Measurements from ENCODE around the gene SPATA6L.
"Not testable (repeated sequence)": the region's sequence is repeated elsewhere in the genome, so short reads cannot be mapped to it uniquely, and the experiment has no call there.

SPATA6L gene

GRCh38 chr9:4662108-4662988 lies 3.9 kb downstream of the SPATA6L start, which contains the start of gene PLPP6:
TSS of gene PLPP6 (plus strand) at chr9:4662294. CDS start at chr9:4662376, 82 bp downstream.
- Histone ChIP-seq H3K9ac (no peak within 1 kb of the TSS), H3K4me2 (ENCODE audit: low read length) (peak within 1 kb of the TSS; percentile 94), H3K79me2 (no peaks in the 10 kb centered on the region), H3K27me3 (ENCODE audit: control insufficient read depth, insufficient read depth, low read length) (no peaks in the 10 kb centered on the region), H3K4me1 (peaks cover 2% of the 10 kb centered on the region), H3K4me3 (ENCODE audit: low read depth, low read length) (peak within 1 kb of the TSS; percentile 77), H2AFZ (peak within 1 kb of the TSS; percentile 91), H3K9me3 (ENCODE audit: control insufficient read depth, low read length) (no peaks in the 10 kb centered on the region), H3K36me3 (ENCODE audit: control insufficient read depth, insufficient read depth, low read length) (no peaks in the 10 kb centered on the region), H3K27ac (peak within 1 kb of the TSS; percentile 64)
- TF ChIP-seq, protein P1, sequence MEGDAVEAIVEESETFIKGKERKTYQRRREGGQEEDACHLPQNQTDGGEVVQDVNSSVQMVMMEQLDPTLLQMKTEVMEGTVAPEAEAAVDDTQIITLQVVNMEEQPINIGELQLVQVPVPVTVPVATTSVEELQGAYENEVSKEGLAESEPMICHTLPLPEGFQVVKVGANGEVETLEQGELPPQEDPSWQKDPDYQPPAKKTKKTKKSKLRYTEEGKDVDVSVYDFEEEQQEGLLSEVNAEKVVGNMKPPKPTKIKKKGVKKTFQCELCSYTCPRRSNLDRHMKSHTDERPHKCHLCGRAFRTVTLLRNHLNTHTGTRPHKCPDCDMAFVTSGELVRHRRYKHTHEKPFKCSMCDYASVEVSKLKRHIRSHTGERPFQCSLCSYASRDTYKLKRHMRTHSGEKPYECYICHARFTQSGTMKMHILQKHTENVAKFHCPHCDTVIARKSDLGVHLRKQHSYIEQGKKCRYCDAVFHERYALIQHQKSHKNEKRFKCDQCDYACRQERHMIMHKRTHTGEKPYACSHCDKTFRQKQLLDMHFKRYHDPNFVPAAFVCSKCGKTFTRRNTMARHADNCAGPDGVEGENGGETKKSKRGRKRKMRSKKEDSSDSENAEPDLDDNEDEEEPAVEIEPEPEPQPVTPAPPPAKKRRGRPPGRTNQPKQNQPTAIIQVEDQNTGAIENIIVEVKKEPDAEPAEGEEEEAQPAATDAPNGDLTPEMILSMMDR (IDR thresholded peaks at IDR 0.05): peak; percentile 53

DNA sequence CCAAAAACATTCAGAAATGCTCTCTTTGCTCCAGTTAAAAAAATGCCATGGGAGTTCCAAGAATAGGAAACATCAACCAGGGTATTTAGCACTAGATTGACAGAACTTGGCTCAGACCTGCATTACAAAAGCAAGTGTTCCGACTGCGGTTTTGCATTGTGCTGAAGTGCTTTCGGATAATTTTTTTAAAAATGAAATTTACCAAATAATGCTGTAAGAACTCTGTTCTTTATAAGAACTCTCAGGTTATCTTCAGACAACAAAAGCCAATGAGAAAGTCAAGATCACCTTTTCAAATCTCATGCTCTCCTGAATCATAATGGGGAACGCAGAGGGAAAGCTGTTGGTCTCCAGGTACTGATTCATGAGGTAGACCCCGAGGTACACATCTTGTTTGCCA lies 4.7 kb downstream of the SPATA6L start:
- peak overlapping the region; percentile 64 for H3K27ac ChIP-seq
- no peaks in the 10 kb centered on the region for H3K36me3 ChIP-seq (ENCODE audit: control insufficient read depth, insufficient read depth, low read length)
- no peak overlapping the region for H3K9ac ChIP-seq
- H3K9me3 ChIP-seq (ENCODE audit: control insufficient read depth, low read length): no peaks in the 10 kb centered on the region
- H3K4me3 ChIP-seq (ENCODE audit: low read depth, low read length): peak overlapping the region; percentile 77
- H3K4me1 ChIP-seq: peaks cover 2% of the 10 kb centered on the region
- peak overlapping the region; percentile 91 for H2AFZ ChIP-seq
- no peaks in the 10 kb centered on the region for H3K79me2 ChIP-seq
- H3K4me2 ChIP-seq (ENCODE audit: low read length): peak overlapping the region; percentile 94
- TF ChIP-seq, protein P1 (IDR thresholded peaks at IDR 0.05): no peak
- no peaks in the 10 kb centered on the region for H3K27me3 ChIP-seq (ENCODE audit: control insufficient read depth, insufficient read depth, low read length)

DNA sequence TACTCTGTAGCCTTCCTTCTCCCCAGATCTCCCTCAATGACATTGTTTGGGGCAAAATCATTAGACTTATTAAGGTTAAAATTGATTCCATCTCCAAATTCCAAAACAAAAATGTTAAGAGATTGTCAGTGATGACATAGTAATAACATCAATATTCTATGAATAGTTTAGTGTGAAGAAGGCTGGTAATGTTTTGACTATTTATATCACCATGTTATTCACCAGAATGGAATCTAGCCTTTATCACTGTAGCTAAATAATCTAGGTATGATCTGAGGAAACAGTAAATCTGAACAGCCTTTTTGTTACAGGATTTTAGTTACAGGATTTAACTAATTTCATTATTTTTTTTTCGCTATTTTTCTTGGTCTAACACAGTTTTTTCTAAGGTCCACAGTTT lies 5.1 kb downstream of the SPATA6L start:
- H3K27me3 ChIP-seq (ENCODE audit: control insufficient read depth, insufficient read depth, low read length): no peaks in the 10 kb centered on the region
- TF ChIP-seq, protein P1 (IDR thresholded peaks at IDR 0.05): no peak
- H3K79me2 ChIP-seq: no peaks in the 10 kb centered on the region
- no peak overlapping the region for H2AFZ ChIP-seq
- H3K9ac ChIP-seq: no peak overlapping the region
- H3K4me2 ChIP-seq (ENCODE audit: low read length): no peak overlapping the region
- no peaks in the 10 kb centered on the region for H3K9me3 ChIP-seq (ENCODE audit: control insufficient read depth, low read length)
- H3K4me3 ChIP-seq (ENCODE audit: low read depth, low read length): no peak overlapping the region
- no peak overlapping the region for H3K27ac ChIP-seq
- no peaks in the 10 kb centered on the region for H3K36me3 ChIP-seq (ENCODE audit: control insufficient read depth, insufficient read depth, low read length)
- H3K4me1 ChIP-seq: peaks cover 2% of the 10 kb centered on the region

DNA sequence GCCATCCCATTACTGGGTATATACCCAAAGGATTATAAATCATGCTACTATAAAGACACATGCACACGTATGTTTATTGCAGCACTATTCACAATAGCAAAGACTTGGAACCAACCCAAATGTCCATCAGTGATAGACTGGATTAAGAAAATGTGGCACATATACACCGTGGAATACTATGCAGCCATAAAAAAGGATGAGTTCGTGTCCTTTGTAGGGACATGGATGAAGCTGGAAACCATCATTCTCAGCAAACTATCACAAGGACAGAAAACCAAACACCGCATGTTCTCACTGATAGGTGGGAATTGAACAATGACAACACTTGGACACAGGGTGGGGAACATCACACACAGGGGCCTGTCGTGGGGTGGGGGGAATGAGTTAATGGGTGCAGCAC lies 5.6 kb downstream of the SPATA6L start:
- not testable (repeated sequence) for H3K9me3 ChIP-seq (ENCODE audit: control insufficient read depth, low read length); H3K4me3 ChIP-seq (ENCODE audit: low read depth, low read length); H2AFZ ChIP-seq; H3K27me3 ChIP-seq (ENCODE audit: control insufficient read depth, insufficient read depth, low read length); H3K27ac ChIP-seq; H3K4me2 ChIP-seq (ENCODE audit: low read length); H3K36me3 ChIP-seq (ENCODE audit: control insufficient read depth, insufficient read depth, low read length); H3K4me1 ChIP-seq; H3K9ac ChIP-seq; H3K79me2 ChIP-seq

GRCh38 chr9:4657426-4658159 lies 8.7 kb downstream of the SPATA6L start:
- no peak overlapping the region for H3K27ac ChIP-seq
- no peaks in the 10 kb centered on the region for H3K9me3 ChIP-seq (ENCODE audit: control insufficient read depth, low read length)
- H3K4me3 ChIP-seq (ENCODE audit: low read depth, low read length): no peak overlapping the region
- H3K4me1 ChIP-seq: no peaks in the 10 kb centered on the region
- no peak overlapping the region for H3K4me2 ChIP-seq (ENCODE audit: low read length)
- TF ChIP-seq, protein P1 (IDR thresholded peaks at IDR 0.05): no peak
- no peaks in the 10 kb centered on the region for H3K27me3 ChIP-seq (ENCODE audit: control insufficient read depth, insufficient read depth, low read length)
- H2AFZ ChIP-seq: no peak overlapping the region
- H3K9ac ChIP-seq: no peak overlapping the region
- H3K79me2 ChIP-seq: no peaks in the 10 kb centered on the region
- no peaks in the 10 kb centered on the region for H3K36me3 ChIP-seq (ENCODE audit: control insufficient read depth, insufficient read depth, low read length)

Measured in parathyroid adenoma (tissue), 2 donors.